DND-41 (cell line): Measurements from ENCODE around the gene DGKB.

Source experiments
- ATAC-seq: fragments of 200-7000 bp; cut with Tn5 transposase; 3 replicates; pipeline ENCODE4 v1.9.1; 2021; ENCODE audit warnings: low read depth; ENCODE audit not compliant: insufficient read depth
- DNase-seq: peaks from one replicate; pipeline ENCODE4 v3.0.0-alpha.2; 2020
- H2AFZ ChIP-seq: 2 replicates; pipeline ENCODE4 v1.6.0; 2012; ENCODE audit warnings: low read depth, low read length
- H3K27ac ChIP-seq: 2 replicates; pipeline ENCODE4 v1.5.1; 2012; ENCODE audit warnings: low read length, inconsistent platforms
- H3K27me3 ChIP-seq: fragments of 200-600 bp; sonication (generic); 2 replicates; pipeline ENCODE4 v1.6.0; 2012; ENCODE audit warnings: low read length, mild to moderate bottlenecking, inconsistent platforms; ENCODE audit not compliant: insufficient read depth, poor library complexity
- H3K36me3 ChIP-seq: 2 replicates; pipeline ENCODE4 v1.5.1; 2012; ENCODE audit warnings: low read length, inconsistent platforms; ENCODE audit not compliant: insufficient read depth
- H3K4me1 ChIP-seq: 2 replicates; pipeline ENCODE4 v1.5.1; 2012; ENCODE audit warnings: mild to moderate bottlenecking, low read length; ENCODE audit not compliant: insufficient read depth
- H3K4me2 ChIP-seq: 2 replicates; pipeline ENCODE4 v1.6.0; 2012; ENCODE audit warnings: mild to moderate bottlenecking, moderate library complexity, low read length, inconsistent platforms; ENCODE audit not compliant: insufficient read depth
- H3K4me3 ChIP-seq, 2 experiments: fragments of 200-600 bp in 1 of 2; shearing (Covaris generic) in 1 of 2; 2 replicates each; pipeline ENCODE4 v1.5.1; 2012 to 2016; ENCODE audit warnings: inconsistent platforms in 2 of 2, low read length in 2 of 2, mild to moderate bottlenecking in 2 of 2, low read depth in 1 of 2, moderate library complexity in 1 of 2
- H3K79me2 ChIP-seq: 2 replicates; pipeline ENCODE4 v1.6.0; 2012; ENCODE audit warnings: low read length, inconsistent platforms; ENCODE audit not compliant: insufficient read depth
- H3K9ac ChIP-seq: 2 replicates; pipeline ENCODE4 v1.6.0; 2012; ENCODE audit warnings: low read depth, mild to moderate bottlenecking, inconsistent platforms, low read length, moderate library complexity
- H3K9me3 ChIP-seq: 2 replicates; pipeline ENCODE4 v1.5.1; 2012; ENCODE audit warnings: low read length, moderate library complexity, mild to moderate bottlenecking, inconsistent platforms; ENCODE audit not compliant: insufficient read depth, severe bottlenecking
- H4K20me1 ChIP-seq: 2 replicates; pipeline ENCODE4 v1.6.0; 2012; ENCODE audit warnings: low read length; ENCODE audit not compliant: insufficient read depth
- CTCF ChIP-seq: IDR thresholded peaks from 2 replicates; pipeline ENCODE4 v1.5.1; 2012; ENCODE audit warnings: borderline replicate concordance, low read length, moderate library complexity, mild to moderate bottlenecking; ENCODE audit not compliant: poor library complexity, severe bottlenecking; ENCODE audit errors: extremely low read depth
- EZH2 ChIP-seq: IDR thresholded peaks from 3 replicates; pipeline ENCODE4 v1.6.1; 2012; ENCODE audit warnings: borderline replicate concordance, low read depth, mild to moderate bottlenecking, moderate library complexity, low read length, inconsistent platforms; ENCODE audit not compliant: severe bottlenecking

DGKB gene

GRCh38 chr7:14552060-14552459, 350.5 kb downstream of the DGKB start:
- no peaks in the 10 kb centered on the region for H4K20me1 ChIP-seq
- no peaks in the 10 kb centered on the region for H3K27me3 ChIP-seq
- no peak overlapping the region for H3K27ac ChIP-seq
- H3K4me2 ChIP-seq, result no peak overlapping the region
- no peaks in the 10 kb centered on the region for H3K36me3 ChIP-seq
- ATAC-seq (no peak), DNase-seq (no peak)
- no peaks in the 10 kb centered on the region for H3K79me2 ChIP-seq
- no peak overlapping the region for H3K4me3 ChIP-seq
- no peaks in the 10 kb centered on the region for H3K9me3 ChIP-seq
- H2AFZ ChIP-seq, result no peak overlapping the region
- H3K9ac ChIP-seq, result no peak overlapping the region
- H3K4me1 ChIP-seq, result no peaks in the 10 kb centered on the region
- no peak for TF ChIP-seq EZH2
- TF ChIP-seq CTCF, result no peak

- Histone ChIP-seq H3K27me3 (no peaks in the 10 kb centered on the region), H3K27ac (no peak overlapping the region), H3K79me2 (no peaks in the 10 kb centered on the region), H3K4me2 (no peak overlapping the region), H3K4me1 (no peaks in the 10 kb centered on the region), H4K20me1 (no peaks in the 10 kb centered on the region), H3K9ac (no peak overlapping the region), H2AFZ (no peak overlapping the region), H3K4me3 (no peak overlapping the region), H3K36me3 (no peaks in the 10 kb centered on the region), H3K9me3 (no peaks in the 10 kb centered on the region)
- TF ChIP-seq CTCF (no peak), EZH2 (no peak)
- DNase-seq (no peak), ATAC-seq (no peak)
Observed at GRCh38 chr7:14551310-14551709, 351.2 kb downstream of the DGKB start.

- H2AFZ ChIP-seq, result no peak overlapping the region
- ATAC-seq, result no peak
- no peaks in the 10 kb centered on the region for H3K9me3 ChIP-seq
Observed at GRCh38 chr7:14542624-14543023, 359.9 kb downstream of the DGKB start.

More at GRCh38 chr7:14542624-14543023, 359.9 kb downstream of the DGKB start:
- no peak for DNase-seq
- Histone ChIP-seq H3K27me3 (no peaks in the 10 kb centered on the region), H3K4me2 (no peak overlapping the region), H3K27ac (no peak overlapping the region), H3K79me2 (no peaks in the 10 kb centered on the region), H3K4me1 (no peaks in the 10 kb centered on the region), H3K9ac (no peak overlapping the region), H3K4me3 (no peak overlapping the region), H4K20me1 (no peaks in the 10 kb centered on the region), H3K36me3 (no peaks in the 10 kb centered on the region)
- TF ChIP-seq CTCF (no peak), EZH2 (no peak)
